Anterior cingulate cortex (tissue), 58 donors: ENCODE measurements around the gene STARD10.

Source experiments
- DNase-seq, 58 donors: peaks; one replicate each; lab custom pipeline; 2025; lab: John Stamatoyannopoulos, UW

The STARD10 gene

DNA sequence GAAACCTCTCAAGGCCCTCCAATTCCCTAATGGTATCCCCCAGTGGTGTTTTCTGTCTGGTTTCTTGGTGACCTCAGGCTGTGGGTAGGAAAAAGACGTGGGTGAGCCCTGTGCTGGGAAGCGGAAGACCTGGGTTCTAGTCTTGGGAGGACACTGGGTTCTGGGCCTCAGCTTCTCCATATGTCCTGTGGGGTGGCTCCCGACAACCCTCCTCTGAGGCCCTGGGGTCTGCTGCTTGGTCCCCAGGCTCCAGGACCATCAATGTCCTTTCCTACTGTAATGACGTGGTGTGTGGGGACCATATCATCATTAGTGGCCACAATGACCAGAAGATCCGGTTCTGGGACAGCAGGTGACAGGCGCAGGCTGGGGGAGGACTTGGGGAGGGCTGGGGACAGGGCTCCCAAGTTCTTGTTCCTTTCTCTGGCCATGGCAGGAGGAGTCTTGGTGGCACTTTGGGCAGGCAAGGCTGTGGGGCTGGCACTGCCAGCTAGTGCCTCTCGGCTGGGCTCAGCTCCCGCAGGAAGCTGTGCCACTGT lies 33.2 kb upstream of the STARD10 start:
- DNase-seq: no peak

DNA sequence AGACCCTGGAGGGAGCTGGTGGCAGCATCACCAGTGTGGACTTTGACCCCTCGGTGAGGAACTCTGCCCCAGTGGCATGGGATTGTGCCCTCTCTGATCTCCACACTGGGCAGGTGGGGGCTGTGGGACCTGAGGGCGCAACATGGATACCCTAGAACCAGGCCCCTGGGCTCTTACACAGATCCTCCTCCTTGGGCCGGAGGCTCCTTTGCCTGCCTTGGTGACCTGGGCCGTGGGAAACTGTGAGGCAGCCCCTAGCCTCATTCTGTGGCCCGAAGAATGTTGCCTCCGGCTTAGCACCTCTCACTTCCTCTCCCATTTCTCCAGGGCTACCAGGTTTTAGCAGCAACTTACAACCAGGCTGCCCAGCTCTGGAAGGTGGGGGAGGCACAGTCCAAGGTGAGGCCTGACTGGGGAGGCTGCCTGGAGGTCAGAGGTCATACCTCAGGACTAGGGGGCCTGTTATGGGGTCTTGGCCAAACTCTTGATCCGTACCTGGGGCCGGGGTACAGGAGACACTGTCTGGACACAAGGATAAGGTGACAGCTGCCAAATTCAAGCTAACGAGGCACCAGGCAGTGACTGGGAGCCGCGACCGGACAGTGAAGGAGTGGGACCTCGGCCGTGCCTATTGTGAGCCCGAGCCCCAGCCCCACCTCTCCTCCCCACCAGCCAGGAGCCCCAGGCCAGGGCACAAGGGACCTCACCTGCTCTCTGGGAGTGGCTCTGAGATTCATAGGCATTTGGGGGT lies 32.5 kb upstream of the STARD10 start:
- DNase-seq: no peak

DNA sequence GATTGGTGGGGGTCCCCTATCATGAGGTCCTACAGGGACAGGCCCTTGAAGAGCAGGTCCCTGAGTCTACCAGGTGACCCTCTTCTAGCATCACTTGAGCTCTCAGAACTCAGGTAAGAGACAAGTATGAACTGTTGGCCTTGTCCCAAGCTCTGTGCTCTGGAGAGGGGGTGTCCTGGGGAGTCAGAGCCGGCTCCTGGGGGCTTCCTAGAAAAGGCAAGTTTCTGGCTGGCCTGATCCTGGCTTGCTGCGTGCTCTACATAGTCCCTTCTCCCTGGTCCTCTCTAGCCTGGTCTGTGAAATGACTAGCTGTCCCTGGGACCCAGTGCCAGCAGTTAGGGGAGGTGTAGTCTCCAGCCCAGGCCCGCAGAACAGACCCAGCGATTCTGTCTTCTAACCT lies 31.8 kb upstream of the STARD10 start:
- no peak for DNase-seq

DNA sequence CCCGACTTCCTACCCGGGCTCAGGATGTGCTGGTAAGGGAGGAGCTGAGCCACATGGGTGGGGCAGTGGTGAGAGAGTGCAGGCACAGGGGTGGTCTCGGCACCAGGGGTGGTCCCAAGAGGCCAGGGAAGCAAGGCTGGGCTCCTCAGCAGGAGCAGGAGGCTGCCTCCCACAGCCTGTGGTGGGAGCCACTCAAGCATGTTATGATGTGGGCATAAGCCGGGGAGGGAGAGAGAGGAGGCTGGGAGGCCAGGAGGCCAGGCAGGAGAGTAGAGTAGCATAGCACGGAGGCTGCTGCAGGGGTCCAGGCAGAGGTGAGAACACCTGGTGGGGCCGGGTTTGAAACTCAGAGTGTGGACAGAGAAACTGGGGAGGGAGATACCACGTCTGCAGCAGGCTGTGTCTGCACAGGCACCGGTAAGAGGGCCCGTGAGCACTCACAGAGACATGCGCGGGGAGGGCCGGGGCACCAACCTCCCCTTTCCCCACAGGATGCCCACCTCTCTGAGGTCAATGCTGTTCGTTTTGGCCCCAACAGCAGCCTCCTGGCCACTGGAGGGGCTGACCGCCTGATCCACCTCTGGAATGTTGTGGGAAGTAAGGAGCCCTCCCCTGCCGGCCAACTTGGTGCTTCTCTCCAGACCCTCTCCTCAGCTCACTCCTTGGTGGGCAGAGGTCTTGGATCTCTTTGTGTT lies 31.1 kb upstream of the STARD10 start:
- DNase-seq: no peak

DNA sequence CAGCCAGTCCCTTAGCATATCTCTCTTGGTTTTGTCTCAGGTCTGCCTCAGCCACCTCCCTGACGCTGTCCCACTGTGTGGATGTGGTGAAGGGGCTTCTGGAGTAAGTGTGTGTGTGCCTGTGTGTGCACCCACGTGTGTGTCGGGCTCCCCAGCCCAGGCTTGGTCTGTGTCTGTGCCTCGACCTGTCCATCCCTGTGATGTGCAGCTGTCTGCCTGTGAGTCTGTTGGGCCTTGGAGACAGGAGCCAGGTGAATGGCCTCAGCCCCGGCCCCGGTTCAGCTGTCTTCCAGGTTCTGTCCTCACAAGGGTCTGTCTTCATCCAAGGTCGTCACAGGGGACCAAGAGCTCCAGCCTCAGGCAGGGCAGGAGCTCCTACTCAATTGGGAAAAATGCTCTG lies 30.2 kb upstream of the STARD10 start:
- no peak for DNase-seq

DNA sequence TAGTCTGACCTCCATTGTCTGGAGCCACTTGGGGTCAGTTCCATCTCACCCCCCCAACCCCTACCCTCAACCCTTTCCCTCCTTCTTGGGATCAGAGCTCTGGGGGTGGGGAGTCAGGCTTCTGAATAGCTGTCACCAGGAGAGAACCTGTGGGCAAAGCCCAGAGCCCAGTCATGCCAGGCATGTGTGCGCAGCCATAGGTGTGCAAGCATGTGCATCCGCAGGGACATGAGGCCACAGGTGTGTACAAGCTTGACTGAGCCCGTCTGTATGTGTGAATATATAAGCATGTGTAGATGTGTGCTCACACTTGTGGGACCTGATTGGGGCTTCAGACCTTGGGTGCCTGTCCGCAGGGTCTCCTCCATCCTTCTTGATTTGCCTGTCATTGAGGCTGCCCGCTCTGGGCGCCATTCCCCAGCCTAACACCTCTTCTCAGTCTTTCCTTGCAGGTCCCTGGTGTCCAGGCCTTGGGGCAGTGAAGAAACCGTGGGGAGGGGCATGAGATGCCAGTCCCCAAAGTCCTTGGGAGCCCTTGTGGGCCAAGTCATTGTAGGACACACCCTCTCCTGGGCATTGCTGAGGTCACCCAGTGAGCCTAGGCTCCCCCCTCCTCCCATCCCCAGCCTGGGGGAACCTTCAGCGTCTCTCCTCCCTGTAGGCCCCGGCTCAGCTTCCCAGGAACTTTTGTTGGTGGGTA lies 29.4 kb upstream of the STARD10 start:
- DNase-seq: no peak

DNA sequence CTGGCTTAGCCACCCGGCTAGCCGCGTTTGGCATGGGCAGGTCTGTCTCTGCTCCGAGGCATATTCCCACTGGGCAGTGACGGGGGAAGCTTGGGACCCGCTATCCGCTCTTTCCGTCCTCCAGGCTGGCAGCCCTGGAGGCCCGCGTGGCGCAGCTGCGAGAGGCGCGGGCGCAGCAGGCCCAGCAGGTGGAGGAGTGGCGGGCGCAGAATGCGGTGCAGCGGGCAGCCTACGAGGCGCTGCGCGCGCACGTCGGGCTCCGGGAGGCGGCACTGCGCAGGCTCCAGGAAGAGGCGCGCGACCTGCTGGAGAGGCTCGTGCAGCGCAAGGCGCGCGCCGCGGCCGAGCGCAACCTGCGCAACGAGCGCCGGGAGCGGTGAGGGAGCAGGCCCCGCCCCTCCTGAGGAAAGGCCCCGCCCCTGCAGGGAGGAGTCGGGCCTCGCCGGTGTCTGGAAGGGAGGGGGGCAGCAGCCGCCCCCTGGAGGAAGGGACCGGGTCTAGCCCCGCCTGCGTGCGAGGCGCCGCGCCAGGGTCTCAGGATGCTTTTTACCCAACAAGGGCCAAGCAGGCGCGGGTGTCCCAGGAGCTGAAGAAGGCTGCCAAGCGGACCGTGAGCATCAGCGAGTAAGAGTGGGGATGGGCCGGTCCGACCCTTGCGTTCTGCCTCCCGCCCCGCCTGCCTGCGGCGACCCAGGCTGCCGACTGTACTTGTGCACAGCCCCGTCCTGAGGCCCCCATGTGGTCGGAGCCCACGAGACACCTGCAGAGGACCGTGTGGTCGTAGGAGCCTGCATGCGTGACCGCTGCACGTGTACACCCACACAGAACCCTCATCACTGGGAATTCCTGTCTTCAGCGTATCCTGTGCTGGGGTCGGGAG lies 28.3 kb upstream of the STARD10 start:
- peak; percentile 32 to 95 (median 85) for DNase-seq

DNA sequence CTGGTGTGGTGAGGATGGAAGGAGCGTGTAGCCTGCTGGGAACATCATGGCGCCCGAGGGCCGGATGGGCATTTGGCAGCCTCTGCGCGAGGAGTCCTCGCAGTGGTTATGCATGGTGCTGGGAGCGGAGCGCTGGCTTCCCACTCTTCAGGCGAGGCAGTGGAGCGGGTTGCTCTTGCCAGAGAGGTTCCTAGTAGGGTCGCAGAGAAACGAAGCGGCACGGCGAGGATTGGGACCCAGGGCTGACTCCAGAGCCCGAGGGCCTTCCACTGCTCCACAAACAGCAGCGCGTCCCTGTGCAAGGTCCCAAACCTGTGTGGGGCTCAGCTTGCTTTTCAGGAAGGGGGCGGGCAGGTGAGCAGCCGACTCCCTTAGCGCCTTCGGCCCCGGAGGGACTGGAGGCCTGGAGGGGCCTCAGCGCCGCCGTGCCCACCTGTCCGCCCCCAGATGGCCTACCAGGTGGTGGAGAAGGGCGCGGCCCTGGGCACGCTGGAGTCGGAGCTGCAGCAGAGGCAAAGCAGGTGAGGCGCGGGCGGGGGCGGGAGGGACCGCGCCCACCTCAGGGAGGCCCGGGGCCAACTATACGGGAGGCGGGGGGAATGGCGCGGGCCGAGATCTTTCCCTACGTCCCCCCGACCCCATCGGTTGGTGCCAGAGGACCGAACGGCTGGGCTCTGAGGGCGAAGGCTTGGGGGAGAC lies 27.5 kb upstream of the STARD10 start:
- DNase-seq: no peak

DNA sequence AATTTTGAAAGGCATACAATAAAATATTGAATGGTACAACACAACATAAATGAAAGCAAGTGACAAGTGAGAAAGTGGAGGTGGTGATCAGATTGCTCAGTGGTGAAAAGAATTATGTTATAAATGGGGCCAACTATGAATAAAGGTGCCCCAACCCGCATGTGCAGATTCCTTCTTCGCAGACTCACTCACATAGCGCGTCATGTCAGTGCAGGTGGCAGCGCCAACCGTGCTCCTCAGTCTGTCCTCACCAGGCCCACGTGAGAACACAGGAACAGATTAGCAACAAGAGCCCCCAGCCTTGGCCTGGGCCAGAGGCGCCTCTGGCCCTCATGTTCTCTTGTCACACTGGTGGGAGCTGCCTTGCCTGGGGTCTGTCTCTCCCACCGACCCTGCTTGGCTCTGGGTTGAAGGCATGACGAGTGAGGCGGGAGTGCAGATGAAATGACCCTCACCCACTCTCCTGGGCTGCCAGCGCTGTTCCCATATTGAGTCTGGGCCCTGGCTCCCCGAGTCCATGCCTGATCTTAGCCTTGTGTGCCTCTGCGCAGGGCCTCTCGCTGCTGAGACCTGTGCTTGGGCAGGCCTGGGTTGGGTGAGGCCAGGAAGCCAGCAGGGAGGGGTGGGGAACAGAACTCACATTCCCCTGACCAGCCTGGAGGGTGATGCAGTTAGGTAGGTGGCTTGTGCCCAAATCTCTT lies 26.7 kb upstream of the STARD10 start:
- DNase-seq: no peak

DNA sequence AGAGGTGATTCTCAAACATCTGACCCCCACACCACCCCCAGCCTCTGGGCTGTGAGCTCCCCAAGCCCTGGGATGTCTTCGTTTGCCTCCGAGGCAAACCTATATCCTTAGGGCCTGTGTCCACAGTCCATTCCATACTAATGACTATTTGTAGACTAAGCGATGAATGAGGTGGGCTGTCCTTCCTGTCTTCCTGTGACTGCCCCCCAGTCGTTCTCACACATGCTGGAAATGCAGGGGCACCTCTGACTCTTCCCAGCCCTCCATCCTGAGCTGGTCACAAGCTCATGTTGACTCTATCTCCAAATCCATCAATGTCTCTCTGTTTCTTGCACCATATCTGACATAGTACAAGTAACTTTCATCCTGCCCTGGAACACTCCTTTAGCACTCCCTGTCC lies 25.1 kb upstream of the STARD10 start:
- DNase-seq: no peak

DNA sequence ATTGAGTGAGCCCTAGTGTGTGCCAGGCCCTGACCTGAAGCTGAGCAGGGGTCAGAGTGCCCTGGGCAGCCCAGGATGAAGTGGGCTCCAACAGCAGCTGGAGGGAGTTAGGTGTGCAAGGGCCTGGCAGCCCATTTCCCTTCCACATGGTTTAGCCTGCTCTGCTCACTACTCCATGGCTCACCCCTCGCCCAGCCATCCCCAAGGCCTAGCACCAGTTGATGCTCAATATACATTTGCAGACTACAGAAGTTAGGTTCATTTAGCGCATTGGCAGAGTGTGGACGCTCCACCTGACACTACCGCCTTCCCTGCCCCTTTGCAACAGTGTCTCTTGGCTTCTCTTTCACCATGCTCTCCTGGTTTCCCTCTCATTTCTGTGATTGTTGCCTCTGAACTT lies 24.1 kb upstream of the STARD10 start:
- no peak for DNase-seq

DNA sequence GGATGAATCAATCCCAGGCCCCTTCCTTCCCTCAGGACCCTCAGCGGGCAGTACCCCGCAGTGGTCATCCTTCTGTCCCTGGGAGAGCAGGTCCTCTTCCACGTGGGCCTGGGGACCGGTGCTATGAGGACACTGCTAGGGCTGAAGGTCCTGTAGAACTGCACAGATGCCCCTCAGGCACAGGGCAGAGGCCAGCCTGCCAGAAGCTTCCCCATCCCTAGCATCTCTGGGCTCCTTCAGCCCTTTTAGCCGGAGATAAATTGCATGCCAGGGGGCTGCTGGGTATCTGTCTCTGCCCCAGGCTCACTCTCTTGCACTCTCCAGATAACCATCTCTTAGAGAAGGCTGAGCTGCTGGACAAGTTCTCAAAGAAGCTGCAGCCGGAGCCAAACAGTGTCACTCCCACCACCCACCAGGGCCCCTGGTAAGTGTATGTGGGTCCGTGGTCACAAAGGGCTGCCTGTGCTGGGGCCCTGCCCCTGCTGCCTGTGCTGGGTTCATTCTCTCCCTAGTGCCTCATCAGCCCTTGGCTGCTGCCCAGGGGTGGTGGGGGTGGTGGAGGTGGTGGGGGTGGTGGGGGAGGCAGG lies 22.6 kb upstream of the STARD10 start:
- no peak for DNase-seq

DNA sequence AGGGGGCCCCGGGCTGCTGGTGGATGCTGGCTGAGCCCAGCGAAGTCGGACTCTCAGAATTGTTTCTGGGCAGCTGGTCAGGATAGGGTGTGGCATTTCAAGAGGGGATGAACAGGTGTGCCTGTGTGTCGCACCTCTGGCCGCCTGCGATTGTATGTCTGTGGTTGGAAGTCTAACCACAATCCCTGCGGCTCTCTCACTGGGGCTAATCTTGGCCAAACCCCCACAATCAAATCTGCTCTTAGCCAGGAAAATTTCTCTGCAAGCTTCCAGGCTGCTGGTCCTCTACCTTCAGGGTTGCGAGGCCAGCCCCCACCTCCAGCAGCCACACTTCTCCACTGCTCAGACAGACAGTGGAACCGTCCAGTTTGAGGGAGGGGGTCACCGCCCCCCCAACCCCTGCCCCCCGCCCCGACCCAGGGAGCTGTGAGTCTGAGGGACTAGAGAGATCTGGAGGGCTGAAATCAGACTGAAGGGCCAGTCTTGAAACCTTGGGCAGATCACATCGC lies 21.3 kb upstream of the STARD10 start:
- no peak for DNase-seq

DNA sequence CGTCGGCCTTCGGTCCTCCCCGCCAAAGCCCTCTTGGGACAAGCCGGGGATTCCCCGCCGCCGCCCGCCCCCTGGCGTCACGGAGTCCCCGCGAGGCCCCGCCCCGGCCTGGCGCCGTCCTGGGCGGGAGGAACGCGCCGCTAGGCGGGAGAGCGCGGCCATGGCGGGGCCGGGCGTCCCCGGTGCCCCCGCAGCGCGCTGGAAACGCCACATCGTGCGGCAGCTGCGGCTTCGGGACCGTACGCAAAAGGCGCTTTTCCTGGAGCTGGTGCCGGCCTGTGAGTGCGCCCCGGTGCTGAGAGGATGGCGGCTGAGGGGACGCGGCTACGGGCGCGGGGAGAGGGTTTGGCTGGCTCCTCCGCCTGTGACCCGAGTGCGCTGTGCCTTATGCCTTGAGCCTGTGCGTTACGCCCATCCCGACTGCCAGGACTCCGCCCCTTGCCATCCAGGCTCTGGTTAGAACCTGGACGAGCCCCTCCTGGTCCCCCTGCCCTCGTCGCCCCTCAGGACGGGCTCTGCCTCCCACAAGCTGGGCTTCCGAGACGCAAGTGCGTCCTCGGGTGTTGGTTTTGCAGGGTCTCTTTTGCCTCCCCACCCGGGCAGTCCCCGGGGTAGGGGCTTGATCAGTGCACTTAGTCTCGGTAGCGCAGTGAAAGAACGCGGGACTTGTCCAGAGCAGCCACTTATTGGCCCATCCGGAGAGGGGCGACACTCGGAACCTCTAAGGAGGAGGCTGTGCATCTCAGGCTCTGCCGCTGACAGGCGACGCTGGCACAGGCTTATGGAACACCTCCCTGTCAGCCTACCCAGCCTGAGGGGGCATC lies 20.7 kb upstream of the STARD10 start, which contains the start of gene ATG16L2:
Gene ATG16L2, plus strand, starts transcription at position 126 of the 824 bp plus-strand sequence. Its CDS starts 35 bp downstream, at position 161.
- DNase-seq: peak in 52 of 58 donors; percentile 25 to 97 (median 89)

DNA sequence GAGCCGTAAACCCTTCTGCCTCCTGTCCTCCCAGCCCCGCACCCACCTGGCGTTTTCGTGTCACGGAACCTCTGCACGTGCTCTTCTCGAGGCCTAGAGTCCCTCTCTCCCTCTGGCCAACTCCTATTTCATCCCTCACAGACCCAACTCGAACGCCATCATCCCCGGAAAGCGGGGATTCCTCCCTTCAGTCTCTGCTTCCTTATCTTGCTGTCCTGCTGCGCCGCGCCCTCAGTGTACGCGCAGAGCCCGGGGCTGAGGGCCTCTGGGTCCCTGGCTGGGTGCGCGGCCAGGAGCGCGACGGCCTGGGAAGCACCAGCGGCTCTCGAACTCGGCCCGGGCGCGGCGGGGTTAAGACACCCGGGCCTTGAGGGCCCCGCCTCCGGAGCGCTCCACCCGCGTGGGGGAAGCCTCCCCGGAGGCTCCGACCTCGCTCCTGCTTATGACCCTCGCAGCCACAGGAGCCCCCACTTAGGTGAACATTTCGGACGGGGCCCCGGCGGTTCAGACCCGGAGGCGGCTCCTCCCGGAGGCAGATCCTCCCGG lies 20.0 kb upstream of the STARD10 start:
- peak in 56 of 58 donors; percentile 42 to 97 (median 88) for DNase-seq

DNA sequence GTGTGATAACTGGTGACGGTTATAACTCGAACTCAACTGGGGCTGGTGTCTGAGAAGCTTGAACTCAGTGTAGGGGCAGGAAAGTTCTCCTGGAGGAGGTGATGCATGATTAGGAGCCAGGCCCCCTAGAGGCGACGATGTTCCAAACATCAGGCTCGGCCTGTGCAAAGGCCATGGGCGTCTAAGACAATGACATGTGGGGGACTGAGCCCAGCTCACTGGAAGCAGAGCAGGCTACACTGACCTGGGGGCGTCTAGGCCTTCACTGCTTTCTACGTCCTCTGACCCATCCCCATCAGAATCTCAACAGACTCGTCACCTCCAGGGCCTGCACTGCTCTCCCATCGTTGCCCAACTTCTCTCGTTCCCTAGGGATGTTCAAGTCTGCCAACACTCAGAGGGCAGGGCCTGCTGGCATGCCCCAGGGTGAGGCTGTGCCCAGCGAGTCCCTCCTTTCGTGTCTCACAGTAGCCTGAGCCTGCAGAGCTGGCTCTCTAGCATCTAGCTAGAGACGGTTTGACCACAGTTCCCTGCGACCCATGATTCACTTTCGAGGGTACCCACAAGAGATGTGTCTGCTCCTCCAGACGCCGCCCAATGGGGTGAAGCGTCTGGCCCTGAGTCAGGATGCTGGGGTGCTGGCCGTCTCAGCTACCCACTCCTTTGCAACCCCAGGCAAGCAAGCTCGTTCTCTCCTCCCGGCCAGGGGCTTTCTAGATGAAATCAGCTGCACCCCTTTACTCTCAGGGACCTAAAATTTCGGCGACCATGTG lies 19.3 kb upstream of the STARD10 start:
- DNase-seq: peak in 6 of 58 donors; percentile 9 to 60 (median 33)
